ENCODE data around the gene PRSS3.
"Not testable (repeated sequence)": the region's sequence is repeated elsewhere in the genome, so short reads cannot be mapped to it uniquely, and the experiment has no call there.

PRSS3 gene

GRCh38 chr9:33818847-33819500, 23.6 kb downstream of the PRSS3 start:
- no peak for TF ChIP-seq CTCF (IDR thresholded peaks at IDR 0.05)
- Histone ChIP-seq H3K27ac (peak overlapping the region; percentile 94 to 98), H3K4me3 (peak overlapping the region; percentile 97)
- DNase-seq (ENCODE audit: low spot score) = no peak

GRCh38 chr9:33820231-33820745, 24.9 kb downstream of the PRSS3 start:
- TF ChIP-seq CTCF (IDR thresholded peaks at IDR 0.05) = no peak
- Histone ChIP-seq H3K27ac (no peak overlapping the region), H3K4me3 (peak overlapping the region; percentile 20)
- no peak for DNase-seq (ENCODE audit: low spot score)

GRCh38 chr9:33823801-33824200, 28.4 kb downstream of the PRSS3 start:
- TF ChIP-seq CTCF (IDR thresholded peaks at IDR 0.05) = no peak

GRCh38 chr9:33827285-33827684, 31.9 kb downstream of the PRSS3 start:
- not testable (repeated sequence) for H3K27ac ChIP-seq; DNase-seq (ENCODE audit: low spot score); H3K4me3 ChIP-seq

More at GRCh38 chr9:33823801-33824200, 28.4 kb downstream of the PRSS3 start:
- Histone ChIP-seq H3K4me3 (no peak overlapping the region), H3K27ac (no peak overlapping the region)
- DNase-seq (ENCODE audit: low spot score) = no peak

- DNase-seq (ENCODE audit: low spot score); H3K27ac ChIP-seq; H3K4me3 ChIP-seq: not testable (repeated sequence)
Observed at GRCh38 chr9:33829641-33830230, 34.4 kb downstream of the PRSS3 start.

- DNase-seq (ENCODE audit: low spot score) = no peak
- TF ChIP-seq CTCF (IDR thresholded peaks at IDR 0.05) = no peak
- H3K4me3 ChIP-seq = no peak overlapping the region
- H3K27ac ChIP-seq = peak overlapping the region; percentile 33 to 63
Observed at GRCh38 chr9:33835625-33836260, 40.4 kb downstream of the PRSS3 start.

- not testable (repeated sequence) for H3K4me3 ChIP-seq; DNase-seq (ENCODE audit: low spot score)
- H3K27ac ChIP-seq = peak overlapping the region; percentile 33 to 63
Observed at GRCh38 chr9:33836261-33836660, 40.9 kb downstream of the PRSS3 start.

- TF ChIP-seq CTCF (IDR thresholded peaks at IDR 0.05) = no peak
- DNase-seq (ENCODE audit: low spot score) = no peak
- no peak overlapping the region for H3K4me3 ChIP-seq
- no peak overlapping the region for H3K27ac ChIP-seq
Observed at GRCh38 chr9:33837138-33837537, 41.8 kb downstream of the PRSS3 start.

Measured in coronary artery (tissue), 2 donors.